K562 (cell line): Measurements from ENCODE around the gene HBP1. TPM values are rescaled to one million over a fixed set of nuclear protein-coding genes. Genes with fewer than 3 reads are reported as not detected.
A peak's percentile ranks its signal among the peaks of the same experiment; 100 is the strongest.

Experiments
- CEBPG ChIP-seq, 3 experiments: fragments of 200-800 bp in 1 of 3; sonication (Bioruptor generic) in 1 of 3; sonication (generic) in 1 of 3; formaldehyde crosslinking in 1 of 3; IDR thresholded peaks in 2 of 3; conservative IDR thresholded peaks in 1 of 3; 2 replicates each; pipeline versions ENCODE4 v1.6.1 to v1.8.0; 2016 to 2022; ENCODE audit warnings: missing compliant biosample characterization in 2 of 3, missing genetic modification characterization in 2 of 3, mild to moderate bottlenecking in 1 of 3, missing genetic modification reagents in 1 of 3
- CHD2 ChIP-seq: IDR thresholded peaks from 2 replicates; pipeline ENCODE4 v1.6.1; 2011; ENCODE audit warnings: low read depth, low read length
- CREM ChIP-seq: IDR thresholded peaks from 2 replicates; pipeline ENCODE4 v1.6.1; 2014; ENCODE audit warnings: antibody characterized with exemption, low read depth
- FOS ChIP-seq: IDR thresholded peaks from 3 replicates; pipeline ENCODE4 v1.6.1; 2011; ENCODE audit not compliant: insufficient read length; ENCODE audit errors: extremely low read depth
- HCFC1 ChIP-seq: IDR thresholded peaks from 2 replicates; pipeline ENCODE4 v1.6.1; 2012; ENCODE audit warnings: low read depth, low read length, improper control_type of control experiment
- HLTF ChIP-seq: fragments of 450-650 bp; IDR thresholded peaks from 2 replicates; pipeline ENCODE4 v1.6.1; 2016
- HMG20B ChIP-seq: fragments of 250-450 bp; sonication (Bioruptor Pico); IDR thresholded peaks from 2 replicates; pipeline ENCODE4 v1.5.0; 2021; ENCODE audit warnings: mild to moderate bottlenecking
- ID3 ChIP-seq, 2 experiments: fragments of 250-450 bp in 1 of 2; fragments of 450-650 bp in 1 of 2; sonication (Bioruptor Pico) in 1 of 2; IDR thresholded peaks; 2 replicates each; pipeline versions ENCODE4 v1.6.1 to v1.8.0; 2016 to 2021; ENCODE audit warnings: mild to moderate bottlenecking in 2 of 2, moderate library complexity in 2 of 2, missing compliant biosample characterization in 1 of 2, missing genetic modification characterization in 1 of 2
- KDM2B ChIP-seq: fragments of 250-450 bp; sonication (Bioruptor Pico); IDR thresholded peaks from 2 replicates; pipeline ENCODE4 v1.8.0; 2021; ENCODE audit warnings: mild to moderate bottlenecking, moderate library complexity
- L3MBTL2 ChIP-seq: fragments of 450-650 bp; IDR thresholded peaks from 2 replicates; pipeline ENCODE4 v1.6.1; 2016; ENCODE audit warnings: mild to moderate bottlenecking, moderate library complexity
- MAX ChIP-seq: sonication (generic); formaldehyde crosslinking; IDR thresholded peaks from 2 replicates; pipeline ENCODE4 v1.9.0; 2022; ENCODE audit warnings: mild to moderate bottlenecking, missing genetic modification reagents
- MCM5 ChIP-seq: fragments of 450-650 bp; IDR thresholded peaks from 2 replicates; pipeline ENCODE4 v1.6.1; 2016; ENCODE audit warnings: low read depth
- PHF21A ChIP-seq: fragments of 450-650 bp; IDR thresholded peaks from 2 replicates; pipeline ENCODE4 v1.6.1; 2017; ENCODE audit warnings: low read depth, borderline replicate concordance
- POU5F1 ChIP-seq: fragments of 150-350 bp; IDR thresholded peaks from 2 replicates; pipeline ENCODE4 v1.6.1; 2014; ENCODE audit warnings: borderline replicate concordance, low read length, low read depth, mild to moderate bottlenecking; ENCODE audit not compliant: partially characterized antibody
- RFX1 ChIP-seq: fragments of 450-650 bp; IDR thresholded peaks from 2 replicates; pipeline ENCODE4 v1.6.1; 2016; ENCODE audit warnings: mild to moderate bottlenecking, moderate library complexity
- RHOXF2B ChIP-seq: fragments of 250-450 bp; sonication (Bioruptor Pico); conservative IDR thresholded peaks from 2 replicates; pipeline ENCODE4 v1.5.1; 2021
- RNF2 ChIP-seq: sonication (generic); IDR thresholded peaks from 2 replicates; pipeline ENCODE4 v1.6.1; 2016
- SMARCC2 ChIP-seq: fragments of 450-650 bp; IDR thresholded peaks from 2 replicates; pipeline ENCODE4 v1.6.1; 2017; ENCODE audit warnings: antibody characterized with exemption, moderate library complexity, mild to moderate bottlenecking, low read depth
- TAF7 ChIP-seq: fragments of 450-650 bp; IDR thresholded peaks from 2 replicates; pipeline ENCODE4 v1.6.1; 2016; ENCODE audit warnings: missing genetic modification characterization, missing compliant biosample characterization
- TBL1XR1 ChIP-seq, 2 experiments: IDR thresholded peaks; 2 replicates each; pipeline ENCODE4 v1.6.1; 2012; ENCODE audit warnings: improper control_type of control experiment in 2 of 2, low read length in 2 of 2, mild to moderate bottlenecking in 1 of 2
- WHSC1 ChIP-seq: IDR thresholded peaks from one replicate; pipeline ENCODE4 v1.6.1; 2012; ENCODE audit warnings: low read length, control low read depth, inconsistent platforms
- ZBTB43 ChIP-seq: sonication (generic); formaldehyde crosslinking; IDR thresholded peaks from 2 replicates; pipeline ENCODE4 v1.8.0; 2023; ENCODE audit warnings: mild to moderate bottlenecking, missing genetic modification reagents
- ZNF263 ChIP-seq: sonication (generic); formaldehyde crosslinking; IDR thresholded peaks from 2 replicates; pipeline ENCODE4 v1.8.0; 2022; ENCODE audit warnings: mild to moderate bottlenecking, missing genetic modification reagents, borderline replicate concordance
- ZSCAN32 ChIP-seq: fragments of 450-650 bp; formaldehyde crosslinking; IDR thresholded peaks from 2 replicates; pipeline ENCODE4 v1.4.0; 2020; ENCODE audit warnings: mild to moderate bottlenecking, moderate library complexity
- polyA plus RNA-seq, 8 experiments: library from polyadenylated mRNA; depleted of rRNA in 4 of 8; stranded (reverse) in 5 of 8; unstranded in 3 of 8; fragments of >200 nt; fragmentation: Nextera tagmentation in 2 of 8; fragmentation: Illumina TruSeq in 1 of 8; extraction: Ambion mirVana in 2 of 8; extraction: Trizol in 1 of 8; gene quantifications; 2 replicates each; pipeline versions ENCODE4 v1.2.1 to v1.2.3, GENCODE V29; 2011 to 2014; ENCODE audit warnings: inconsistent platforms in 1 of 8, missing spikeins in 1 of 8
- total RNA-seq, 7 experiments: library from RNA; depleted of rRNA in 6 of 7; stranded (reverse); fragments of >200 nt in 6 of 7; fragmentation: Illumina TruSeq in 2 of 7; extraction: Trizol in 2 of 7; gene quantifications; 2 replicates each; pipeline versions ENCODE4 v1.2.1 to v1.2.3, GENCODE V29; 2011 to 2021; ENCODE audit warnings: low replicate concordance in 1 of 7

Gene HBP1
- total and polyA plus RNA-seq, 9 of the 15 experiments (the other 6 are each of a cell fraction or from before 2014, with no cell fraction given) = 18.7 to 59.9 (median 27.0) TPM

GRCh38 chr7:107168233-107169119, at the start of gene HBP1 (continued):
- peak; percentile 93 for TF ChIP-seq TAF7
- no peak for TF ChIP-seq WHSC1
- no peak for TF ChIP-seq HMG20B
- peak; percentile 94 for TF ChIP-seq CREM
- TF ChIP-seq RHOXF2B = peak; percentile 83; the same call in 1 of the 2 replicates
- no peak for TF ChIP-seq SMARCC2
- no peak for TF ChIP-seq ZSCAN32
- peak; percentile 95 for TF ChIP-seq CHD2
- TF ChIP-seq TBL1XR1 (IDR thresholded peaks at IDR 0.05; ENCODE audit: low read length in 2 of 2) = peak in 1 of 2 experiments; percentile 66; a peak in 2 of 4 replicates
- 0 out of 2 replicates have a peak, but pooled peaks have one; percentile 63 for TF ChIP-seq HLTF
- 0 out of 2 replicates have a peak, but pooled peaks have one; percentile 62 for TF ChIP-seq KDM2B (CRISPR knock-in tag)
- peak; percentile 16; the same call in 1 of the 2 replicates for TF ChIP-seq RFX1
- no peak; the same call in 1 of the 2 replicates for TF ChIP-seq CEBPG (CRISPR knock-in tag; IDR thresholded peaks at IDR 0.05)
- TF ChIP-seq CEBPG (tag; conservative IDR thresholded peaks at IDR 0.05 in 1 of 2, IDR thresholded peaks at IDR 0.05 in 1 of 2) = peak in 1 of 2 experiments; percentile 54; a peak in 3 of 4 replicates
- TF ChIP-seq HCFC1 = peak; percentile 98
- TF ChIP-seq POU5F1 = peak; percentile 81
- peak; percentile 95 for TF ChIP-seq MAX (CRISPR knock-in tag)
- no peak for TF ChIP-seq ZBTB43 (CRISPR knock-in tag)
- no peak; the same call in 1 of the 2 replicates for TF ChIP-seq RNF2
- TF ChIP-seq FOS = peak; percentile 99
- TF ChIP-seq L3MBTL2 = peak; percentile 80
- no peak for TF ChIP-seq ID3 (CRISPR knock-in tag; IDR thresholded peaks at IDR 0.05)
- peak; percentile 70; the same call in 1 of the 2 replicates for TF ChIP-seq ID3 (tag; IDR thresholded peaks at IDR 0.05)
- no peak; the same call in 1 of the 2 replicates for TF ChIP-seq ZNF263 (CRISPR knock-in tag)
- TF ChIP-seq PHF21A = peak; percentile 85
- TF ChIP-seq MCM5 = no peak
